Activated CD4-positive, alpha-beta memory T cell treated with anti-CD3 and anti-CD28 coated beads, Interleukin-2, amount 10 ng/mL, durations not matched to agents 7 days and 5 days (primary cell): ENCODE measurements around the gene HNF1A. TPM values are rescaled to one million over a fixed set of nuclear protein-coding genes. Genes with fewer than 3 reads are reported as not detected.
"Not testable (repeated sequence)": the region's sequence is repeated elsewhere in the genome, so short reads cannot be mapped to it uniquely, and the experiment has no call there.

Source experiments
- CTCF ChIA-PET: fragments of 350-600 bp; sonication (Branson Sonifier 250); formaldehyde crosslinking; loops from one replicate; lab custom pipeline; 2021; ENCODE audit warnings: antibody characterized with exemption, inconsistent platforms; lab: Charles Lee
- POLR2A ChIA-PET: fragments of 350-600 bp; sonication (Branson Sonifier 250); formaldehyde crosslinking; loops from one replicate; lab custom pipeline; 2021; ENCODE audit warnings: antibody characterized with exemption; lab: Charles Lee
- DNase-seq: peaks from one replicate; pipeline ENCODE4 v3.0.0-alpha.2; 2020
- H3K27ac Mint-ChIP-seq: one replicate; pipeline ENCODE4 v1.8.0; 2021; ENCODE audit warnings: mild to moderate bottlenecking, mixed read lengths
- H3K27me3 Mint-ChIP-seq: one replicate; pipeline ENCODE4 v1.8.0; 2021; ENCODE audit warnings: mixed read lengths
- H3K36me3 Mint-ChIP-seq: one replicate; pipeline ENCODE4 v1.8.0; 2021; ENCODE audit warnings: low read depth, mixed read lengths
- H3K4me1 Mint-ChIP-seq: one replicate; pipeline ENCODE4 v1.8.0; 2021; ENCODE audit warnings: mixed read lengths
- H3K4me3 Mint-ChIP-seq: one replicate; pipeline ENCODE4 v1.8.0; 2021; ENCODE audit warnings: mild to moderate bottlenecking, mixed read lengths
- H3K9me3 Mint-ChIP-seq: one replicate; pipeline ENCODE4 v1.8.0; 2021; ENCODE audit warnings: mixed read lengths
- total RNA-seq, 2 experiments: library from RNA; stranded (reverse); gene quantifications; one replicate each; pipeline ENCODE4 v1.2.3, GENCODE V29; 2021

HNF1A gene
- total RNA-seq, 2 experiments from 2014 or later, result not detected

GRCh38 chr12:120941846-120942405, 36.4 kb upstream of the HNF1A start:
- Mint-ChIP-seq H3K27ac (no peak overlapping the region), H3K4me3 (no peak overlapping the region), H3K27me3 (no peaks in the 10 kb centered on the region), H3K36me3 (no peaks in the 10 kb centered on the region), H3K4me1 (peaks cover 4% of the 10 kb centered on the region), H3K9me3 (no peaks in the 10 kb centered on the region)
- no peak for DNase-seq
- POLR2A ChIA-PET, result no interaction called here
- CTCF ChIA-PET, result interaction anchor here (1.5 kb wide), 1 partner anchor 30 kb away, joined by 4 read pairs; no protein-coding TSS in a partner anchor

DNA sequence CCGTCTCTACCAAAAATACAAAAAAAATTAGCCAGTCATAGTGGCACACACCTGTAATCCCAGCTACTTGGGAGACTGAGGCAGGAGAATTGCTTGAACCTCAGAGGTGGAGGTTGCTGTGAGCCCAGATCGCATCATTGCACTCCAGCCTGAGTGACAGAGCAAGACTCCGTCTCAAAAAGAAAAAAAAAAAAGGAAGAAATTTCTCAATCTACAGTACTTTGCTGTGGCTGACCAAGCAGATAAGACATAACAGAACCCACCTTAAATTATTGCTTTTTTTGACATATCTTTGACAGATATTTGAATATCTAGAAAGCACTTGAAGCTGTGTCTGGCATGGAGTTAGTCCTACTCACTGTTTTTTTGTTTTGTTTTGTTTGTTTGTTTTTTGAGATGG, 34.9 kb upstream of the HNF1A start:
- H3K36me3 Mint-ChIP-seq, result no peaks in the 10 kb centered on the region
- CTCF ChIA-PET, result interaction anchor here (0.6 to 3.5 kb wide), 15 partner anchors 8 to 430 kb away, joined by 3 to 29 read pairs (median 3); no protein-coding TSS in a partner anchor
- no peaks in the 10 kb centered on the region for H3K27me3 Mint-ChIP-seq
- H3K9me3 Mint-ChIP-seq, result no peaks in the 10 kb centered on the region
- no peak overlapping the region for H3K27ac Mint-ChIP-seq
- H3K4me3 Mint-ChIP-seq, result no peak overlapping the region
- H3K4me1 Mint-ChIP-seq, result peaks cover 4% of the 10 kb centered on the region
- POLR2A ChIA-PET, result no interaction called here
- DNase-seq, result no peak

DNA sequence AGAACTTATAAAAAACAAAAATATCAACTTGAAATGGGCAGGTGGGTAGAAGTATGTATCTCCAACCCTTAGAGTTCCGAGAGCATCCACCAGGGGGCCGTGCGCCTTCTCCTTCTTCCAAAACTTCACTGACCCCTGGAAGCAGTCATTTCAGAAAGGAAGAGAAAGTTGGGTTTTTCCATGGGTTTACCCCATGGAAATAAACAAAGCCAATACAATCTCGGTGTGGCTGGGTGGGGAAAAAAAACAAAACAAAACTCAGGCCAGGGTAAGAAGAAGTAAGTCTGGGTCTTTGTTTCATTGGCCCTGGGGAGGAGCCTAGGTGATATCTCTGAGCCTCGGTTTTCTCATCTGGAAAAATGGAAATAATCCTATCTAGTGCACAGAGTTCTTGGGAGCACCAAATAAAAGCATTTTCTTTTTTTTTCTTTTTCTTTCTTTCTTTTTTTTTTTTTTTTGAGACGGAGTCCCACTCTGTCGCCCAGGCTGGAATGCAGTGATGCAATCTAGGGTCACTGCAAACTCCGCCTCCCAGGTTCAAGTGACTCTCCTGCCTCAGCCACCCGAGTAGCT, 33.6 kb upstream of the HNF1A start:
- ChIA-PET POLR2A (no interaction called here), CTCF (interaction anchor here (0.7 to 3.5 kb wide), 13 partner anchors 9 to 166 kb away, joined by 3 to 29 read pairs (median 3); no protein-coding TSS in a partner anchor)
- Mint-ChIP-seq H3K9me3 (no peaks in the 10 kb centered on the region), H3K4me3 (no peak overlapping the region), H3K4me1 (peaks cover 4% of the 10 kb centered on the region), H3K36me3 (no peaks in the 10 kb centered on the region), H3K27ac (no peak overlapping the region), H3K27me3 (no peaks in the 10 kb centered on the region)
- DNase-seq, result peak; percentile 67

GRCh38 chr12:120945516-120945915, 32.8 kb upstream of the HNF1A start:
- CTCF ChIA-PET, result interaction anchor here (0.7 to 3.5 kb wide), 5 partner anchors 17 to 164 kb away, joined by 3 to 29 read pairs (median 3); no protein-coding TSS in a partner anchor
- DNase-seq, H3K9me3 Mint-ChIP-seq, H3K27ac Mint-ChIP-seq, H3K4me3 Mint-ChIP-seq, H3K27me3 Mint-ChIP-seq, POLR2A ChIA-PET, H3K4me1 Mint-ChIP-seq, H3K36me3 Mint-ChIP-seq: not testable (repeated sequence)

DNA sequence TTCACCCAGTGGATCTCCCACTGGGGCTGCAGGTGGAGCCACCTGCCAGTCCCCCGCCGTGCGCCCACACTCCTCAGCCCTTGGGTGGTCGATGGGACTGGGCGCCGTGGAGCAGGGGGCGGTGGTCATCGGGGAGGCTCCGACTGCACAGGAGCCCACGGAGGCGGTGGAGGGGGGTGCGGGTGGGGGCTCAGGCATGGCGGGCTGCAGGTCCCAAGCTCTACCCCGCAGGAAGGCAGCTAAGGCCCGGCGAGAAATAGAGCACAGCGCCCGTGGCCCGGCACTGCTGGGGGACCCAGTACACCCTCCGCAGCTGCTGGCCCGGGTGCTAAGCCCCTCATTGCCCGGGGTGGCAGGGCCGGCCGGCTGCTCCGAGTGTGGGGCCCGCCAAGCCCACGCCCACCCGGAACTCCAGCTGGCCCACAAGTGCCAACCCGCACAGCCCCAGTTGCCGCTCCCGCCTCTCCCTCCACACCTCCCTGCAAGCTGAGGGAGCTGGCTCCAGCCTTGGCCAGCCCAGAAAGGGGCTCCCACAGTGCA, 28.0 kb upstream of the HNF1A start:
- H3K9me3 Mint-ChIP-seq, H3K36me3 Mint-ChIP-seq, H3K4me1 Mint-ChIP-seq, H3K4me3 Mint-ChIP-seq, POLR2A ChIA-PET, H3K27ac Mint-ChIP-seq, H3K27me3 Mint-ChIP-seq, DNase-seq: not testable (repeated sequence)
- CTCF ChIA-PET, result interaction anchor here (1.2 kb wide), 1 partner anchor 21 kb away, joined by 5 read pairs; no protein-coding TSS in a partner anchor

- Mint-ChIP-seq H3K4me1 (no peaks in the 10 kb centered on the region), H3K27ac (no peak overlapping the region), H3K9me3 (no peaks in the 10 kb centered on the region), H3K4me3 (no peak overlapping the region), H3K36me3 (no peaks in the 10 kb centered on the region), H3K27me3 (no peaks in the 10 kb centered on the region)
- ChIA-PET POLR2A (no interaction called here), CTCF (interaction anchor here (1.2 kb wide), 1 partner anchor 21 kb away, joined by 5 read pairs; no protein-coding TSS in a partner anchor)
- no peak for DNase-seq
These were observed 27.5 kb upstream of the HNF1A start for GRCh38 chr12:120950807-120951206.

DNA sequence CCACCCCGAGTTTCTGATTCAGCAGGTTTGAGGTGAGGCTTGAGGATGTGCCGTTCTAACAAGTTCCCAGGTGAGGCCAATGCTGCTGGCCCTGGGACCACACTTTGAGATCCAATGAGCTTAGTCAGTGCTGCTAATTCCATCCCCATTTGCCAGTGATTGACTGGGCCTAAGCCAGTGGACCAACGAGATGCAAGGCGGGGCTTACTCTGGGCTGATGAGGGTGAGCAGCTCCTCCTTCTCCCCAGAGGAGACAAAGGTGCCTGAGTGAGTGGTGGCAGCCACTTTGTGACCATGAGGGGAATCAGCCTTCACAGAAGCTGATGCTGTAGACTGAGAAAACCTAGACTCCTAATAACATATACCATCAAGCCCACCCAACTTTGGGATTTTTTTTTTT, 23.1 kb upstream of the HNF1A start:
- Mint-ChIP-seq H3K27ac (no peak overlapping the region), H3K36me3 (no peaks in the 10 kb centered on the region), H3K9me3 (no peaks in the 10 kb centered on the region), H3K4me1 (peaks cover 13% of the 10 kb centered on the region), H3K27me3 (no peaks in the 10 kb centered on the region), H3K4me3 (no peak overlapping the region)
- POLR2A ChIA-PET, result no interaction called here
- CTCF ChIA-PET, result interaction anchor here (0.7 to 2.0 kb wide), 3 partner anchors 17 to 53 kb away, joined by 3 to 6 read pairs (median 5); no protein-coding TSS in a partner anchor
- no peak for DNase-seq

- H3K27me3 Mint-ChIP-seq, result no peaks in the 10 kb centered on the region
- H3K4me1 Mint-ChIP-seq, result peaks cover 21% of the 10 kb centered on the region
- H3K27ac Mint-ChIP-seq, result no peak overlapping the region
- ChIA-PET CTCF (interaction anchor here (0.7 to 2.0 kb wide), 2 partner anchors 18 to 19 kb away, joined by 3 to 5 read pairs; no protein-coding TSS in a partner anchor), POLR2A (no interaction called here)
- no peak overlapping the region for H3K4me3 Mint-ChIP-seq
- H3K9me3 Mint-ChIP-seq, result no peaks in the 10 kb centered on the region
- DNase-seq, result no peak
- H3K36me3 Mint-ChIP-seq, result no peaks in the 10 kb centered on the region
These were observed 21.6 kb upstream of the HNF1A start for GRCh38 chr12:120956579-120957300.

GRCh38 chr12:120959111-120959878, 19.0 kb upstream of the HNF1A start:
- Mint-ChIP-seq H3K9me3 (no peaks in the 10 kb centered on the region), H3K36me3 (no peaks in the 10 kb centered on the region), H3K27me3 (no peaks in the 10 kb centered on the region), H3K27ac (peak overlapping the region; percentile 58), H3K4me3 (peak overlapping the region; percentile 32), H3K4me1 (peaks cover 26% of the 10 kb centered on the region)
- CTCF ChIA-PET, result interaction anchor here (0.6 to 2.1 kb wide), 8 partner anchors 10 to 458 kb away, joined by 3 to 10 read pairs (median 4); no protein-coding TSS in a partner anchor
- no peak for DNase-seq
- POLR2A ChIA-PET, result interaction anchor here (0.7 to 1.5 kb wide), 8 partner anchors 12 to 379 kb away, joined by 3 to 5 read pairs (median 3); partner anchors contain the start of genes HNF1A and MLEC

DNA sequence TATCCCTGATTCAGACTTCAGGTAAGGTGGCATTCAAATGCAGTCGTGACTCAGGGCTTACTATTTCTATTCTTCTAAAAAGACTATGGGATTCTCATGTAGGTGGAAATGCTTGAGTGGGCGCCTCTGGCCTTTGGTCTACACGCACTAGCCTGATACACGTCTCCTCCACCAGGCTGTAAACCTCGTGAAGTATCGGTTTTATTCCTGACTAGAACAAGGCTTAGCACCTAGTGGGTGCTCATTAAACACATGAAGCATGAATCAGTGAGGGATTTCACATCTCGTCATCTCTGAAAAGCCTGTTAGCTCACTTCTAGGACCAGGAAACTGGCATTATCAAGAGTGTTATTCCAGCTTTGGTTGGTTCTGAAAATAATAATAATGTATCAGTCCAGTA, 17.7 kb upstream of the HNF1A start:
- no peaks in the 10 kb centered on the region for H3K27me3 Mint-ChIP-seq
- CTCF ChIA-PET, result interaction anchor here (0.6 to 3.2 kb wide), 4 partner anchors 11 to 659 kb away, joined by 4 to 20 read pairs (median 4); partner anchors contain the start of gene SIRT4
- no peaks in the 10 kb centered on the region for H3K36me3 Mint-ChIP-seq
- peaks cover 26% of the 10 kb centered on the region for H3K4me1 Mint-ChIP-seq
- no peak overlapping the region for H3K27ac Mint-ChIP-seq
- no peak overlapping the region for H3K4me3 Mint-ChIP-seq
- no peaks in the 10 kb centered on the region for H3K9me3 Mint-ChIP-seq
- POLR2A ChIA-PET, result interaction anchor here (0.6 to 1.4 kb wide), 5 partner anchors 11 to 423 kb away, joined by 3 to 5 read pairs (median 3); partner anchors contain the start of gene HNF1A
- DNase-seq, result no peak

GRCh38 chr12:120961604-120962531, 16.5 kb upstream of the HNF1A start:
- Mint-ChIP-seq H3K27ac (no peak overlapping the region), H3K27me3 (no peaks in the 10 kb centered on the region), H3K4me3 (no peak overlapping the region), H3K36me3 (no peaks in the 10 kb centered on the region), H3K4me1 (peaks cover 26% of the 10 kb centered on the region), H3K9me3 (no peaks in the 10 kb centered on the region)
- DNase-seq, result no peak
- CTCF ChIA-PET, result interaction anchor here (0.6 to 3.2 kb wide), 4 partner anchors 10 to 314 kb away, joined by 3 to 20 read pairs (median 4); no protein-coding TSS in a partner anchor
- POLR2A ChIA-PET, result interaction anchor here (0.9 kb wide), 1 partner anchor 10 kb away, joined by 3 read pairs; no protein-coding TSS in a partner anchor
